HEK293 (cell line): ENCODE measurements around the gene DNM1.

Source experiments
- CTCF ChIA-PET: fragments of 350-600 bp; formaldehyde crosslinking; extraction: SDS; loops from one replicate; lab custom pipeline; 2021; ENCODE audit warnings: antibody characterized with exemption; lab: Yijun Ruan, JAX
- POLR2A ChIA-PET: fragments of 300-600 bp; formaldehyde crosslinking; extraction: SDS; loops from one replicate; lab custom pipeline; 2020; ENCODE audit warnings: antibody characterized with exemption, inconsistent platforms; lab: Yijun Ruan, JAX
- H3K27ac ChIP-seq: fragments of 200-500 bp; sonication (Bioruptor generic); 2 replicates; pipeline ENCODE4 v1.5.1; 2014; ENCODE audit warnings: low read depth, low read length, control low read depth, inconsistent platforms; ENCODE audit errors: extremely low read depth
- H3K36me3 ChIP-seq, 2 experiments: fragments of 200-500 bp in 1 of 2; sonication (Bioruptor generic) in 1 of 2; 1 replicate in 1 of 2; 2 replicates in 1 of 2; pipeline ENCODE4 v1.5.1; 2014 to 2017; ENCODE audit warnings: inconsistent platforms in 2 of 2, low read length in 2 of 2; ENCODE audit not compliant: control insufficient read depth in 2 of 2, insufficient read depth in 1 of 2
- H3K4me1 ChIP-seq: fragments of 200-500 bp; sonication (Bioruptor generic); 2 replicates; pipeline ENCODE4 v1.5.1; 2014; ENCODE audit warnings: mild to moderate bottlenecking, low read length, inconsistent platforms; ENCODE audit not compliant: control insufficient read depth, insufficient read depth
- H3K4me3 ChIP-seq: 2 replicates; pipeline ENCODE4 v1.5.1; 2011; ENCODE audit warnings: low read depth, mild to moderate bottlenecking, control low read depth, low read length, moderate library complexity
- H3K9me3 ChIP-seq: fragments of 200-500 bp; sonication (Bioruptor generic); 2 replicates; pipeline ENCODE4 v1.5.1; 2014; ENCODE audit warnings: low read depth, low read length, inconsistent platforms; ENCODE audit not compliant: control insufficient read depth, insufficient read depth
- EGR2 ChIP-seq: fragments of 450-650 bp; formaldehyde crosslinking; IDR thresholded peaks from 2 replicates; pipeline ENCODE4 v1.5.1; 2016; ENCODE audit warnings: low read depth, missing biosample characterization, missing genetic modification characterization
- HIC1 ChIP-seq: fragments of 450-650 bp; formaldehyde crosslinking; IDR thresholded peaks from 2 replicates; pipeline ENCODE4 v1.5.1; 2016; ENCODE audit warnings: missing biosample characterization, missing genetic modification characterization
- HOXC10 ChIP-seq: sonication (generic); formaldehyde crosslinking; IDR thresholded peaks from 2 replicates; pipeline ENCODE4 v1.8.1; 2023; ENCODE audit warnings: mild to moderate bottlenecking, missing genetic modification reagents
- ZFP69B ChIP-seq: fragments of 450-650 bp; formaldehyde crosslinking; IDR thresholded peaks from 2 replicates; pipeline ENCODE4 v1.5.1; 2016; ENCODE audit warnings: missing biosample characterization, missing genetic modification characterization
- ZNF174 ChIP-seq: fragments of 450-650 bp; formaldehyde crosslinking; IDR thresholded peaks from 2 replicates; pipeline ENCODE4 v1.5.0; 2017; ENCODE audit warnings: missing biosample characterization, mild to moderate bottlenecking, missing genetic modification characterization
- ZNF335 ChIP-seq: fragments of 450-650 bp; formaldehyde crosslinking; conservative IDR thresholded peaks from 2 replicates; pipeline ENCODE4 v1.5.1; 2016; ENCODE audit warnings: missing biosample characterization, missing genetic modification characterization
- ZNF37A ChIP-seq: fragments of 450-650 bp; IDR thresholded peaks from 2 replicates; pipeline ENCODE4 v1.5.1; 2018; ENCODE audit warnings: missing biosample characterization, missing genetic modification characterization
- ZNF404 ChIP-seq: fragments of 450-650 bp; formaldehyde crosslinking; IDR thresholded peaks from 2 replicates; pipeline ENCODE4 v1.5.1; 2017; ENCODE audit warnings: missing biosample characterization, missing genetic modification characterization
- ZNF501 ChIP-seq: fragments of 450-650 bp; formaldehyde crosslinking; IDR thresholded peaks from 2 replicates; pipeline ENCODE4 v1.5.1; 2016; ENCODE audit warnings: missing biosample characterization, missing genetic modification characterization
- ZNF514 ChIP-seq: fragments of 450-650 bp; formaldehyde crosslinking; IDR thresholded peaks from 2 replicates; pipeline ENCODE4 v1.5.1; 2016; ENCODE audit warnings: missing biosample characterization, missing genetic modification characterization
- ZNF544 ChIP-seq: fragments of 450-650 bp; formaldehyde crosslinking; IDR thresholded peaks from 2 replicates; pipeline ENCODE4 v1.5.0; 2017; ENCODE audit warnings: missing biosample characterization, missing genetic modification characterization
- ZNF555 ChIP-seq: fragments of 450-650 bp; formaldehyde crosslinking; conservative IDR thresholded peaks from 2 replicates; pipeline ENCODE4 v1.5.1; 2017; ENCODE audit warnings: missing biosample characterization, mild to moderate bottlenecking, missing genetic modification characterization, inconsistent platforms
- ZNF585B ChIP-seq: fragments of 450-650 bp; formaldehyde crosslinking; IDR thresholded peaks from 2 replicates; pipeline ENCODE4 v1.5.1; 2016; ENCODE audit warnings: missing biosample characterization, missing genetic modification characterization
- ZNF610 ChIP-seq: fragments of 450-650 bp; formaldehyde crosslinking; IDR thresholded peaks from 2 replicates; pipeline ENCODE4 v1.5.1; 2016; ENCODE audit warnings: missing biosample characterization, missing genetic modification characterization, borderline replicate concordance
- ZNF629 ChIP-seq: fragments of 450-650 bp; formaldehyde crosslinking; IDR thresholded peaks from 2 replicates; pipeline ENCODE4 v1.5.1; 2017; ENCODE audit warnings: missing biosample characterization, missing genetic modification characterization
- ZNF658 ChIP-seq: fragments of 450-650 bp; formaldehyde crosslinking; IDR thresholded peaks from 2 replicates; pipeline ENCODE4; 2016; ENCODE audit warnings: missing biosample characterization, missing genetic modification characterization
- TF ChIP-seq, protein P1 (sequence below): fragments of 450-650 bp; formaldehyde crosslinking; IDR thresholded peaks from 2 replicates; pipeline ENCODE4 v1.5.1; 2016; ENCODE audit warnings: missing biosample characterization, missing genetic modification characterization
- TF ChIP-seq, protein P2 (sequence below): fragments of 450-650 bp; formaldehyde crosslinking; IDR thresholded peaks from 2 replicates; pipeline ENCODE4 v1.5.1; 2016; ENCODE audit warnings: missing biosample characterization, missing genetic modification characterization
- TF ChIP-seq, protein P3 (sequence below): fragments of 450-650 bp; formaldehyde crosslinking; IDR thresholded peaks from 2 replicates; pipeline ENCODE4 v1.5.0; 2017; ENCODE audit warnings: missing biosample characterization, missing genetic modification characterization, borderline replicate concordance

The DNM1 gene

GRCh38 chr9:128280084-128280622, 77.0 kb downstream of the DNM1 start:
- POLR2A ChIA-PET = interaction anchor here (0.6 kb wide), 3 partner anchors 12 to 451 kb away, joined by 3 to 6 read pairs (median 4); no protein-coding TSS in a partner anchor

GRCh38 chr9:128282500-128282899, 79.3 kb downstream of the DNM1 start:
- no peaks in the 10 kb centered on the region for H3K4me1 ChIP-seq
- H3K36me3 ChIP-seq = peaks cover 0 to 23% of the 10 kb centered on the region in 2 experiments; a peak in 1 of 3 replicates
- TF ChIP-seq ZNF37A (tag by site-specific recombination) (no peak), ZNF585B (tag by site-specific recombination) (no peak), ZNF174 (no peak), HOXC10 (CRISPR knock-in tag) (no peak), ZNF610 (tag by site-specific recombination) (no peak), ZNF335 (tag by site-specific recombination) (no peak), HIC1 (no peak), ZNF555 (no peak), ZFP69B (no peak), ZNF658 (tag by site-specific recombination) (no peak), ZNF544 (tag by site-specific recombination) (no peak)
- TF ChIP-seq, protein P1, sequence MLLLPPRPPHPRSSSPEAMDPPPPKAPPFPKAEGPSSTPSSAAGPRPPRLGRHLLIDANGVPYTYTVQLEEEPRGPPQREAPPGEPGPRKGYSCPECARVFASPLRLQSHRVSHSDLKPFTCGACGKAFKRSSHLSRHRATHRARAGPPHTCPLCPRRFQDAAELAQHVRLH (tag by site-specific recombination) = no peak
- TF ChIP-seq, protein P2, sequence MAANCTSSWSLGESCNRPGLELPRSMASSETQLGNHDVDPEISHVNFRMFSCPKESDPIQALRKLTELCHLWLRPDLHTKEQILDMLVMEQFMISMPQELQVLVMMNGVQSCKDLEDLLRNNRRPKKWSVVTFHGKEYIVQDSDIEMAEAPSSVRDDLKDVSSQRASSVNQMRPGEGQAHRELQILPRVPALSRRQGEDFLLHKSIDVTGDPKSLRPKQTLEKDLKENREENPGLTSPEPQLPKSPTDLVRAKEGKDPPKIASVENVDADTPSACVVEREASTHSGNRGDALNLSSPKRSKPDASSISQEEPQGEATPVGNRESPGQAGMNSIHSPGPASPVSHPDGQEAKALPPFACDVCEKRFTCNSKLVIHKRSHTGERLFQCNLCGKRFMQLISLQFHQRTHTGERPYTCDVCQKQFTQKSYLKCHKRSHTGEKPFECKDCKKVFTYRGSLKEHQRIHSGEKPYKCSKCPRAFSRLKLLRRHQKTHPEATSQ (tag by site-specific recombination) = no peak
- H3K27ac ChIP-seq = no peak overlapping the region
- no peaks in the 10 kb centered on the region for H3K9me3 ChIP-seq
- CTCF ChIA-PET = interaction anchor here (0.7 to 0.9 kb wide), 2 partner anchors 25 to 130 kb away, joined by 4 to 6 read pairs; no protein-coding TSS in a partner anchor
- POLR2A ChIA-PET = no interaction called here
- no peak overlapping the region for H3K4me3 ChIP-seq

More at GRCh38 chr9:128280084-128280622, 77.0 kb downstream of the DNM1 start:
- Histone ChIP-seq H3K27ac (no peak overlapping the region), H3K4me3 (no peak overlapping the region), H3K4me1 (no peaks in the 10 kb centered on the region), H3K9me3 (no peaks in the 10 kb centered on the region), H3K36me3 (peaks cover 0 to 6% of the 10 kb centered on the region in 2 experiments; a peak in 1 of 3 replicates)
- TF ChIP-seq EGR2 (tag by site-specific recombination) (peak; percentile 55; the same call in 1 of the 2 replicates), ZNF501 (tag by site-specific recombination) (no peak)
- TF ChIP-seq, all 188 proteins: peak for 1
- CTCF ChIA-PET = interaction anchor here (0.6 to 1.2 kb wide), 3 partner anchors 25 to 76 kb away, joined by 3 to 6 read pairs (median 6); no protein-coding TSS in a partner anchor

DNA sequence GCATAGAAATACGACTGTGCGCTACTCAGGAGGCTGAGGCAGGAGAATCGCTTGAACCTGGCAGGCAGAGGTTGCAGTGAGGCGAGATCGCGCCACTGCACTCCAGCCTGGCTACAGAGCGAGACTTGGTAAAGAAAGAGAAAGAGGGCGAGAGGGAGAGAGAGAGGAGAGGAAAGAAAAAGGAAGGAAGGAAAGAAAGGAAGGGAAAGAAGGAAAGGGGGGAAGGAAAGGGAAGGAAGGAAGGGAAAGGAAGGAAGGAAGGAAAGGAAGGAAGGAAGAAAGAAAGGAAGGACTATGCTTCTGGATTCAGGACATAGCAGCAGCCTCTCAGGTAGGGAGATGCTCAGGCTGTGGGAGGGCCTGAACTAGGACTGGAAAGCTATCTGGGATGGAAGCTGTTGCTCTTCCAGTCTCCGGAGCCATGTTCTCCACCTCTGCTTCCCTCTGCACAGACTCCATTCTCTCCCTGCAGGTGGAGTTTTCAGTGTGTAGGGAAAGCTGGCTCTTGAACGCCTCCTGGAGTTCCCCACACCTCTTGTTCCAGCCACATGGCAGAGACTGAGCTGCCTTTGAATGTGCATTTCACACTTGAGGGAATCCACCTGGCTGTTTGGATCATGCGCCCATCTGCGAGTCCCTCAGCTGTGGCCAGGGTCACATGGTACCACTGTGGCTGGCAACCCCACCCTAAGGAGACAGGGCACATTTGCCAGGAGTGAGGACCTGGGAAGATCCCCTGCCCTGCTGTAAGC, 82.0 kb downstream of the DNM1 start:
- no peak overlapping the region for H3K27ac ChIP-seq
- no peaks in the 10 kb centered on the region for H3K4me1 ChIP-seq
- H3K36me3 ChIP-seq = peaks cover 0 to 39% of the 10 kb centered on the region in 2 experiments; a peak in 1 of 3 replicates
- ChIA-PET POLR2A (interaction anchor here (0.7 to 1.6 kb wide), 3 partner anchors 9 to 404 kb away, joined by 5 to 7 read pairs (median 5); partner anchors contain the start of genes GOLGA2 and SWI5), CTCF (interaction anchor here (0.6 to 0.9 kb wide), 4 partner anchors 9 to 216 kb away, joined by 3 to 4 read pairs (median 3); no protein-coding TSS in a partner anchor)
- no peak overlapping the region for H3K4me3 ChIP-seq
- no peaks in the 10 kb centered on the region for H3K9me3 ChIP-seq
- TF ChIP-seq ZNF514 (tag by site-specific recombination) (no peak), ZNF629 (tag by site-specific recombination) (no peak), ZNF404 (tag by site-specific recombination) (no peak)
- TF ChIP-seq, protein P3, sequence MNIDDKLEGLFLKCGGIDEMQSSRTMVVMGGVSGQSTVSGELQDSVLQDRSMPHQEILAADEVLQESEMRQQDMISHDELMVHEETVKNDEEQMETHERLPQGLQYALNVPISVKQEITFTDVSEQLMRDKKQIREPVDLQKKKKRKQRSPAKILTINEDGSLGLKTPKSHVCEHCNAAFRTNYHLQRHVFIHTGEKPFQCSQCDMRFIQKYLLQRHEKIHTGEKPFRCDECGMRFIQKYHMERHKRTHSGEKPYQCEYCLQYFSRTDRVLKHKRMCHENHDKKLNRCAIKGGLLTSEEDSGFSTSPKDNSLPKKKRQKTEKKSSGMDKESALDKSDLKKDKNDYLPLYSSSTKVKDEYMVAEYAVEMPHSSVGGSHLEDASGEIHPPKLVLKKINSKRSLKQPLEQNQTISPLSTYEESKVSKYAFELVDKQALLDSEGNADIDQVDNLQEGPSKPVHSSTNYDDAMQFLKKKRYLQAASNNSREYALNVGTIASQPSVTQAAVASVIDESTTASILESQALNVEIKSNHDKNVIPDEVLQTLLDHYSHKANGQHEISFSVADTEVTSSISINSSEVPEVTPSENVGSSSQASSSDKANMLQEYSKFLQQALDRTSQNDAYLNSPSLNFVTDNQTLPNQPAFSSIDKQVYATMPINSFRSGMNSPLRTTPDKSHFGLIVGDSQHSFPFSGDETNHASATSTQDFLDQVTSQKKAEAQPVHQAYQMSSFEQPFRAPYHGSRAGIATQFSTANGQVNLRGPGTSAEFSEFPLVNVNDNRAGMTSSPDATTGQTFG (tag by site-specific recombination) = no peak
